ENCODE measurements around the gene ETAA1.

GRCh38 chr2:67399144-67399543, 2.0 kb downstream of the ETAA1 start:
- no peak for TF ChIP-seq CTCF (IDR thresholded peaks at IDR 0.05)
- TF ChIP-seq POLR2AphosphoS5 (IDR thresholded peaks at IDR 0.05) = no peak

All from suprapubic skin (tissue), 3 donors.